Fibroblast of lung (primary cell): ENCODE results near the gene TRPV2.

Experiments used
- EZH2 ChIP-seq: IDR thresholded peaks from 2 replicates; pipeline ENCODE4 v1.5.1; 2012; ENCODE audit warnings: low read length, control low read depth, mild to moderate bottlenecking; ENCODE audit errors: missing control alignments
- TF ChIP-seq, protein P1 (sequence below), 2 donors: IDR thresholded peaks in 1 of 2; conservative IDR thresholded peaks in 1 of 2; 1 replicate in 1 of 2; 2 replicates in 1 of 2; pipeline ENCODE4 v1.5.1; 2011 to 2012; ENCODE audit warnings: low read length in 2 of 2, control low read depth in 1 of 2, inconsistent platforms in 1 of 2, low read depth in 1 of 2, mild to moderate bottlenecking in 1 of 2

DNA sequence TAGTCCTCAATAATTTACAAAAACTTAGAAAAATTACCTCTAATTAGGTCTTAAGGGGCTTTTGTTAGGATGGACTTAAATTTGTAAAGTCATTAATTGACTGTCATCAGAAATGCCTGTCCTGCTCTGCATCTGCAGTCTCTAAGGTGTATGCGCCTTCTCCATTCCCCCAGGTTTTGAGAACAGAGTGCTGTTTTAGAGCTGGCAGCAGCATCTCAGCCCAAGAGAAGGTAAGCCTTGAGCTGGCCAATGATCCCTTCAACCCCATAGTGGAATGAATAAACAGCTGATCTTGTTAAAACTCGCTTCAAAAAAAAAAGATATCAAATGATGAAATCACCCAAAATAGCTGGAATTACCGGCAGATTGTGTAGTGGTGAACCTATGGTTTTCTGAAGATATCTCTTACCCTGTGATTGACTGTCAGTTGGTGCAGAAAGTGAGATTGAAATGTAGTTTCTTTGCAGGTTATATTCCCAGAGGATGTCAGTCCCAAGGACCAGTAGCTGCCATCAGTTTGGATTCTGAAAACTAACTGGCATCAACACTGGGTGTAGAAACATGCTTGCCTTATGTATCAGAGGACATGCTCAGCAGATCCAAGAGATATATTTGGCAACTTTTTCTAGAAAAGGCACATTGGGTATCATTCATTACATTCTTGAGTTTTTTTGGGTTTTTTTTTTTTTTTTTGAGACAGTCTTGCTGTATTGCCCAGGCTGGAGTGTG is 25.7 kb downstream of the TRPV2 start:
- TF ChIP-seq, protein P1, sequence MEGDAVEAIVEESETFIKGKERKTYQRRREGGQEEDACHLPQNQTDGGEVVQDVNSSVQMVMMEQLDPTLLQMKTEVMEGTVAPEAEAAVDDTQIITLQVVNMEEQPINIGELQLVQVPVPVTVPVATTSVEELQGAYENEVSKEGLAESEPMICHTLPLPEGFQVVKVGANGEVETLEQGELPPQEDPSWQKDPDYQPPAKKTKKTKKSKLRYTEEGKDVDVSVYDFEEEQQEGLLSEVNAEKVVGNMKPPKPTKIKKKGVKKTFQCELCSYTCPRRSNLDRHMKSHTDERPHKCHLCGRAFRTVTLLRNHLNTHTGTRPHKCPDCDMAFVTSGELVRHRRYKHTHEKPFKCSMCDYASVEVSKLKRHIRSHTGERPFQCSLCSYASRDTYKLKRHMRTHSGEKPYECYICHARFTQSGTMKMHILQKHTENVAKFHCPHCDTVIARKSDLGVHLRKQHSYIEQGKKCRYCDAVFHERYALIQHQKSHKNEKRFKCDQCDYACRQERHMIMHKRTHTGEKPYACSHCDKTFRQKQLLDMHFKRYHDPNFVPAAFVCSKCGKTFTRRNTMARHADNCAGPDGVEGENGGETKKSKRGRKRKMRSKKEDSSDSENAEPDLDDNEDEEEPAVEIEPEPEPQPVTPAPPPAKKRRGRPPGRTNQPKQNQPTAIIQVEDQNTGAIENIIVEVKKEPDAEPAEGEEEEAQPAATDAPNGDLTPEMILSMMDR (conservative IDR thresholded peaks at IDR 0.05 in 1 of 2, IDR thresholded peaks at IDR 0.05 in 1 of 2; ENCODE audit: low read depth in 1 of 2, low read length in 2 of 2), result no peak
- TF ChIP-seq EZH2, result no peak
